Suprapubic skin (tissue), 4 donors: Measurements from ENCODE around the gene NR4A1. TPM values are rescaled to one million over a fixed set of nuclear protein-coding genes. Genes with fewer than 3 reads are reported as not detected.

Source experiments
- DNase-seq, 2 donors: peaks; one replicate each; pipeline ENCODE4 v3.0.0-alpha.2; 2019; ENCODE audit warnings: low spot score in 2 of 2
- H3K27ac ChIP-seq: fragments of 200-600 bp; sonication (generic); one replicate; pipeline ENCODE4 v1.5.1; 2019
- H3K27me3 ChIP-seq: fragments of 200-600 bp; sonication (generic); one replicate; pipeline ENCODE4 v1.5.1; 2019
- H3K36me3 ChIP-seq: fragments of 200-600 bp; sonication (generic); one replicate; pipeline ENCODE4 v1.5.1; 2019
- H3K4me1 ChIP-seq: fragments of 200-600 bp; sonication (generic); one replicate; pipeline ENCODE4 v1.5.1; 2019
- H3K4me3 ChIP-seq: fragments of 200-600 bp; sonication (generic); one replicate; pipeline ENCODE4 v1.5.1; 2019; ENCODE audit warnings: mild to moderate bottlenecking
- H3K9me3 ChIP-seq: fragments of 200-600 bp; sonication (generic); one replicate; pipeline ENCODE4 v1.5.1; 2019
- CTCF ChIP-seq, 2 donors: fragments of 200-600 bp in 1 of 2; fragments of 450-650 bp in 1 of 2; sonication (generic) in 1 of 2; IDR thresholded peaks; one replicate each; pipeline ENCODE4 v1.5.1; 2016 to 2019; ENCODE audit warnings: antibody characterized with exemption in 2 of 2, mild to moderate bottlenecking in 1 of 2, moderate library complexity in 1 of 2
- EP300 ChIP-seq: sonication (generic); formaldehyde crosslinking; IDR thresholded peaks from one replicate; pipeline ENCODE4 v1.6.1; 2017; ENCODE audit warnings: antibody characterized with exemption
- POLR2A ChIP-seq, 2 donors: fragments of 450-650 bp; IDR thresholded peaks; one replicate each; pipeline ENCODE4 v1.6.1; 2017; ENCODE audit warnings: antibody characterized with exemption in 2 of 2, mild to moderate bottlenecking in 2 of 2, moderate library complexity in 2 of 2
- POLR2AphosphoS5 ChIP-seq, 3 donors: sonication (generic); formaldehyde crosslinking; IDR thresholded peaks; one replicate each; pipeline ENCODE4 v1.6.1; 2017; ENCODE audit warnings: antibody characterized with exemption in 3 of 3
- WGBS: methylation state at CpG from one replicate; pipeline ENCODE4 v1.1.5; 2018; 5-methylcytosine and 5-hydroxymethylcytosine counted together
- total RNA-seq, 4 donors: library from RNA; depleted of rRNA; stranded (reverse); fragments of >200 nt; gene quantifications; one replicate each; pipeline ENCODE4 v1.1.0, GENCODE V29; 2016

NR4A1 gene
- total RNA-seq, 4 donors from 2014 or later: 141 to 775 (median 422) TPM

GRCh38 chr12:52005903-52006703, 45.1 kb upstream of the NR4A1 start:
- peak overlapping the region; percentile 79 for H3K4me3 ChIP-seq
- no peak for TF ChIP-seq CTCF (IDR thresholded peaks at IDR 0.05)
- TF ChIP-seq POLR2A (IDR thresholded peaks at IDR 0.05): no peak
- no peak for TF ChIP-seq EP300
- no peak for TF ChIP-seq POLR2AphosphoS5 (IDR thresholded peaks at IDR 0.05)
- no peaks in the 10 kb centered on the region for H3K36me3 ChIP-seq
- no peaks in the 10 kb centered on the region for H3K9me3 ChIP-seq
- H3K27me3 ChIP-seq: no peaks in the 10 kb centered on the region
- peak overlapping the region; percentile 90 for H3K27ac ChIP-seq
- DNase-seq: peak in 1 of 2 donors; percentile 85
- H3K4me1 ChIP-seq: peaks cover 53% of the 10 kb centered on the region
- 36% methylated on average over 28 of the region's 28 CpGs for WGBS

- H3K4me1 ChIP-seq: peaks cover 58% of the 10 kb centered on the region
- 0% methylated on average over 40 of the region's 60 CpGs for WGBS
- DNase-seq: peak in 1 of 2 donors; percentile 87
- H3K27me3 ChIP-seq: no peaks in the 10 kb centered on the region
- H3K36me3 ChIP-seq: peaks cover 2% of the 10 kb centered on the region
- TF ChIP-seq POLR2AphosphoS5 (IDR thresholded peaks at IDR 0.05) (peak in 2 of 3 donors; percentile 33 to 35), CTCF (IDR thresholded peaks at IDR 0.05) (no peak), POLR2A (IDR thresholded peaks at IDR 0.05) (peak; percentile 71 to 92)
- H3K9me3 ChIP-seq: no peaks in the 10 kb centered on the region
- peak within 1 kb of the TSS; percentile 90 for H3K27ac ChIP-seq
- peak within 1 kb of the TSS; percentile 79 for H3K4me3 ChIP-seq
Observed at GRCh38 chr12:52006726-52007157, 44.5 kb upstream of the NR4A1 start, which contains the start of gene TAMALIN. Gene TAMALIN, plus strand, starts transcription at chr12:52006946. Its CDS starts 74 bp downstream, at chr12:52007020.

- Histone ChIP-seq H3K4me1 (peaks cover 58% of the 10 kb centered on the region), H3K27me3 (no peaks in the 10 kb centered on the region), H3K36me3 (peaks cover 7% of the 10 kb centered on the region), H3K27ac (peak overlapping the region; percentile 90), H3K9me3 (no peaks in the 10 kb centered on the region), H3K4me3 (peak overlapping the region; percentile 79)
- under 1% methylated on average over 20 of the region's 72 CpGs for WGBS
- DNase-seq: peak in 1 of 2 donors; percentile 85
- TF ChIP-seq POLR2AphosphoS5 (IDR thresholded peaks at IDR 0.05) (peak in 1 of 3 donors; percentile 11), POLR2A (IDR thresholded peaks at IDR 0.05) (peak in 1 of 2 donors; percentile 6), CTCF (IDR thresholded peaks at IDR 0.05) (no peak), EP300 (no peak)
Observed at GRCh38 chr12:52007158-52007921, 43.9 kb upstream of the NR4A1 start.

GRCh38 chr12:52007982-52008510, 43.2 kb upstream of the NR4A1 start:
- H3K4me3 ChIP-seq: peak overlapping the region; percentile 79
- H3K27me3 ChIP-seq: no peaks in the 10 kb centered on the region
- TF ChIP-seq EP300 (no peak), POLR2AphosphoS5 (IDR thresholded peaks at IDR 0.05) (no peak), CTCF (IDR thresholded peaks at IDR 0.05) (no peak), POLR2A (IDR thresholded peaks at IDR 0.05) (no peak)
- H3K9me3 ChIP-seq: no peaks in the 10 kb centered on the region
- peak overlapping the region; percentile 90 for H3K27ac ChIP-seq
- WGBS: 88% methylated on average over 5 of the region's 5 CpGs
- H3K36me3 ChIP-seq: peaks cover 7% of the 10 kb centered on the region
- peaks cover 58% of the 10 kb centered on the region for H3K4me1 ChIP-seq
- no peak for DNase-seq
